OCI-LY1 (cell line): ENCODE measurements around the gene ASCC2.

Source experiments
- EZH2 ChIP-seq: fragments of 200-600 bp; sonication (generic), shearing (Covaris generic); IDR thresholded peaks from 2 replicates; pipeline ENCODE4 v1.8.0; 2017; ENCODE audit warnings: borderline replicate concordance, mixed run types, mild to moderate bottlenecking, antibody characterized with exemption, low read length, moderate library complexity, mixed read lengths
- TF ChIP-seq, protein P1 (sequence below): fragments of 200-600 bp; sonication (generic), shearing (Covaris generic); IDR thresholded peaks from 2 replicates; pipeline ENCODE4 v1.5.1; 2017; ENCODE audit warnings: mild to moderate bottlenecking, antibody characterized with exemption, low read length, moderate library complexity, mixed read lengths

DNA sequence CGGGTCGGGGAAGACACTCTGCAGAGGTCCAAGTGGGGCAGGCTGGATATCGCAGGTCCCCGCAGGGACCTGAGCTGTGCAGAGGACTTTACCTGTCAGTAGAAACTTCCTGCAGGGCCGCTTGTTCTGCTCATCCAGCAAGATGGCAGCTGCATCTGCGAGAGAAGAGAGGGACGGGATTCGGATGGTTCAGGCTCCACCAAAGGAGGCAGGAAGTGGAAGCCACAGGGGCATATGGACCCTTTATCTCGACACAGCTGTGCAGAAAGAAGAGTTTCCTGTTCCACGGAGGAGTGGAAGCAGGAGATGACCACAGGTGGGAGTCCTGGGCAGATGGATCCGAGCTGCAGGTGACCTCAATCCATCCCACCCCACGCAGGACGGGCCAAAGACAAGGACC lies 95.7 kb downstream of the ASCC2 start:
- TF ChIP-seq, protein P1, sequence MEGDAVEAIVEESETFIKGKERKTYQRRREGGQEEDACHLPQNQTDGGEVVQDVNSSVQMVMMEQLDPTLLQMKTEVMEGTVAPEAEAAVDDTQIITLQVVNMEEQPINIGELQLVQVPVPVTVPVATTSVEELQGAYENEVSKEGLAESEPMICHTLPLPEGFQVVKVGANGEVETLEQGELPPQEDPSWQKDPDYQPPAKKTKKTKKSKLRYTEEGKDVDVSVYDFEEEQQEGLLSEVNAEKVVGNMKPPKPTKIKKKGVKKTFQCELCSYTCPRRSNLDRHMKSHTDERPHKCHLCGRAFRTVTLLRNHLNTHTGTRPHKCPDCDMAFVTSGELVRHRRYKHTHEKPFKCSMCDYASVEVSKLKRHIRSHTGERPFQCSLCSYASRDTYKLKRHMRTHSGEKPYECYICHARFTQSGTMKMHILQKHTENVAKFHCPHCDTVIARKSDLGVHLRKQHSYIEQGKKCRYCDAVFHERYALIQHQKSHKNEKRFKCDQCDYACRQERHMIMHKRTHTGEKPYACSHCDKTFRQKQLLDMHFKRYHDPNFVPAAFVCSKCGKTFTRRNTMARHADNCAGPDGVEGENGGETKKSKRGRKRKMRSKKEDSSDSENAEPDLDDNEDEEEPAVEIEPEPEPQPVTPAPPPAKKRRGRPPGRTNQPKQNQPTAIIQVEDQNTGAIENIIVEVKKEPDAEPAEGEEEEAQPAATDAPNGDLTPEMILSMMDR, result no peak
- TF ChIP-seq EZH2, result no peak
